ENCODE data around the gene MINDY3. TPM values are rescaled to one million over a fixed set of nuclear protein-coding genes. Genes with fewer than 3 reads are reported as not detected.
A peak's percentile ranks its signal among the peaks of the same experiment; 100 is the strongest.

MINDY3 gene
- total and polyA plus RNA-seq, 3 experiments from 2014 or later = 4.6 to 24.4 (median 23.4) TPM

DNA sequence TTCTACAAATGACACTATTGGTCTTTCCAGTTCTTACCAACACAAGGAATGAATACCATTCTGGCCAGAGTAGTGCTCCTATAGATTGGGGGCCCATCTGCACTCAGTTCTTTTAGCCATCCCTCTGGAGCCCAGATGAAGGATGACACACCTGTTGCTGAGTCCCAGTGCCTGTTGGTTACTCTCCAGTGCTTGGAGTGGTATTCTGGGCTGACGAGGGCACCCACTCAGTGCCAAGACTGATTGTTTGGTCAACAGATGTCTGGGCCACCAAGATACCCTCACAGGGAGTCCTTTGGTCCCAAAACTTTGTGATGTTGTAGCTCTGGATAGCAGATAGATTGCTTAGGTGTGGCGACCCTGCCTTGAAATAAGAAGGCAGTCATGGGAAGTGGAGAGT, 116.9 kb downstream of the MINDY3 start:
- no peaks in the 10 kb centered on the region for H3K27me3 ChIP-seq (ENCODE audit: insufficient read depth, low read length, poor library complexity, severe bottlenecking)
- Mint-ChIP-seq H3K27me3 (peaks cover 4 to 9% of the 10 kb centered on the region in 2 donors), H3K4me3 (no peak overlapping the region), H3K4me1 (no peaks in the 10 kb centered on the region), H3K9me3 (no peaks in the 10 kb centered on the region), H3K36me3 (no peaks in the 10 kb centered on the region), H3K27ac (no peak overlapping the region)
- DNase-seq = no peak
- no peaks in the 10 kb centered on the region for H3K9me3 ChIP-seq (ENCODE audit: low read length)
- no peak overlapping the region for H3K27ac ChIP-seq (ENCODE audit: low read depth, low read length)
- ChIA-PET CTCF (no interaction called here), POLR2A (no interaction called here)
- no peak overlapping the region for H3K4me3 ChIP-seq (ENCODE audit: low read length)
- no peaks in the 10 kb centered on the region for H3K36me3 ChIP-seq (ENCODE audit: insufficient read depth, low read length)
- no peaks in the 10 kb centered on the region for H3K4me1 ChIP-seq (ENCODE audit: insufficient read depth, low read length)

DNA sequence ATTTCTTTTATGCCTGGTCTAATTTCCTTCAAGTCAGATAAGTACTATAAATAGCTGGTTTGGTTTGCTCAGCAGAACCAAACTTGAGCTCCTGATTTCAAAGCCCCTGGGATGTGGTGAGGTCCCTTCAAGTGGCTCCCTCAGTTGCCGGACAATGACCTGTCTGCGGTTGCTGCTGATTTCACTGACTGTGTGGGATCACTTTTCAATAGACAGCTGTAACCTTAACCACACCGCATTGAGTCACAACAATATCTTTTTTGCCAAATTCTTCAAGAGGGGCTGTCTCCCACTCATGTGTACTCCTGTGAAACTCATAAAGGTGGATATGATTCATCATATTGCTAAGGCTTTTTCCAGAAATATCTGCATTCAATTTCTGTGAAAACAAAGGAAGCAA, 117.5 kb downstream of the MINDY3 start:
- H3K9me3 Mint-ChIP-seq = no peaks in the 10 kb centered on the region
- H3K27me3 Mint-ChIP-seq = peaks cover 3 to 8% of the 10 kb centered on the region in 2 donors
- no peak overlapping the region for H3K4me3 Mint-ChIP-seq
- ChIA-PET POLR2A (no interaction called here), CTCF (no interaction called here)
- no peaks in the 10 kb centered on the region for H3K36me3 Mint-ChIP-seq
- no peak overlapping the region for H3K27ac Mint-ChIP-seq
- no peak overlapping the region for H3K27ac ChIP-seq (ENCODE audit: low read depth, low read length)
- no peaks in the 10 kb centered on the region for H3K9me3 ChIP-seq (ENCODE audit: low read length)
- no peaks in the 10 kb centered on the region for H3K36me3 ChIP-seq (ENCODE audit: insufficient read depth, low read length)
- no peaks in the 10 kb centered on the region for H3K4me1 ChIP-seq (ENCODE audit: insufficient read depth, low read length)
- H3K27me3 ChIP-seq (ENCODE audit: insufficient read depth, low read length, poor library complexity, severe bottlenecking) = no peaks in the 10 kb centered on the region
- H3K4me3 ChIP-seq (ENCODE audit: low read length) = no peak overlapping the region
- H3K4me1 Mint-ChIP-seq = no peaks in the 10 kb centered on the region
- no peak for DNase-seq

DNA sequence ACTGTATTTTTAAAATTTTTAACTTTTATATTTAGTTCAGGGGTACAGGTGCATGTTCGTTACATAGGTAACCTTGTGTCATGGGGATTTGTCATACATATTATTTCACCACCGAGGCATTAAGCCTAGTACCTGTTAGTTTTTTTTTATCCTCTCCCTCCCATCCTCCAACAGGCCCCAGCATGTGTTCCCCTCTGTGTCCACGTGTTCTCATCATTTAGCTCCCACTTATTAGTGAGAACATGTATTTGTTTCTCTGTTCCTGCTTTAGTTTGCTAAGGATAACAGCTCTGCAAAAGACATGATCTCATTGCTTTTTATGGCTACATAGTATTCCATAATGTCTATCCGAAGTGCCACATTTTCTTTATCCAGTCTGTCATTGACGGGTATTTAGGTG, 118.2 kb downstream of the MINDY3 start:
- POLR2A ChIA-PET = no interaction called here
- CTCF ChIA-PET = no interaction called here
- H3K36me3 Mint-ChIP-seq = no peaks in the 10 kb centered on the region

DNA sequence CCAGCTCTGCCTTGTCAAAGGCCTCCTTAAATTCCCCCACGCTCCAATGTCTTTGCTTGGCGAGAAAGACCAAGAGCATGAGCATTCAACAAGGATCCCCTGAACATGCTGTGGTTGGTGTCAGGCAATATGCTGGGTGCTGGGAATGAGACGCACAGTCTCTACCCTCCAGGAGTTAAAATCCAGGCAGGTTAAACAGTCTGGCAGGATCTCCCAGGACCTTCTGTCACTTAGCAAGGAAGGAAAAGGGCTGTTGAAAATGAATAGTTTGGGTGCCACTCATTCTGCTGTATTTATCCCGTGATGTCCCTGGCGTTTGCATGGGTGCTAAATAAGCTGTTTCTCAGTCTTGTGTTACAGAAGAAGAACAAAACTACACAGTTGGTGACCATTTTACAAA, 118.7 kb downstream of the MINDY3 start:
- H3K27me3 Mint-ChIP-seq = peaks cover 3 to 5% of the 10 kb centered on the region in 2 donors
- Histone ChIP-seq H3K4me3 (ENCODE audit: low read length) (no peak overlapping the region), H3K27me3 (ENCODE audit: insufficient read depth, low read length, poor library complexity, severe bottlenecking) (no peaks in the 10 kb centered on the region), H3K4me1 (ENCODE audit: insufficient read depth, low read length) (no peaks in the 10 kb centered on the region), H3K9me3 (ENCODE audit: low read length) (no peaks in the 10 kb centered on the region), H3K27ac (ENCODE audit: low read depth, low read length) (no peak overlapping the region), H3K36me3 (ENCODE audit: insufficient read depth, low read length) (no peaks in the 10 kb centered on the region)
- no peak for DNase-seq
- peak overlapping the region in 1 of 8 donors; percentile 67 for H3K27ac Mint-ChIP-seq
- H3K36me3 Mint-ChIP-seq = no peaks in the 10 kb centered on the region
- peaks cover 0 to 2% (median 0%) of the 10 kb centered on the region in 5 donors for H3K9me3 Mint-ChIP-seq
- ChIA-PET POLR2A (no interaction called here), CTCF (no interaction called here)
- H3K4me3 Mint-ChIP-seq = no peak overlapping the region
- no peaks in the 10 kb centered on the region for H3K4me1 Mint-ChIP-seq

More for the DNA sequence above, 118.2 kb downstream of the MINDY3 start:
- no peak overlapping the region for H3K4me3 ChIP-seq (ENCODE audit: low read length)
- Mint-ChIP-seq H3K4me3 (no peak overlapping the region), H3K27me3 (peaks cover 3 to 8% of the 10 kb centered on the region in 2 donors), H3K4me1 (no peaks in the 10 kb centered on the region), H3K27ac (no peak overlapping the region), H3K9me3 (peaks cover 0 to 2% (median 0%) of the 10 kb centered on the region in 5 donors)
- H3K27ac ChIP-seq (ENCODE audit: low read depth, low read length) = no peak overlapping the region
- no peaks in the 10 kb centered on the region for H3K27me3 ChIP-seq (ENCODE audit: insufficient read depth, low read length, poor library complexity, severe bottlenecking)
- no peaks in the 10 kb centered on the region for H3K36me3 ChIP-seq (ENCODE audit: insufficient read depth, low read length)
- no peaks in the 10 kb centered on the region for H3K4me1 ChIP-seq (ENCODE audit: insufficient read depth, low read length)
- no peaks in the 10 kb centered on the region for H3K9me3 ChIP-seq (ENCODE audit: low read length)
- no peak for DNase-seq

- Histone ChIP-seq H3K27me3 (ENCODE audit: insufficient read depth, low read length, poor library complexity, severe bottlenecking) (no peaks in the 10 kb centered on the region), H3K9me3 (ENCODE audit: low read length) (no peaks in the 10 kb centered on the region), H3K4me3 (ENCODE audit: low read length) (no peak overlapping the region), H3K27ac (ENCODE audit: low read depth, low read length) (no peak overlapping the region), H3K4me1 (ENCODE audit: insufficient read depth, low read length) (no peaks in the 10 kb centered on the region), H3K36me3 (ENCODE audit: insufficient read depth, low read length) (no peaks in the 10 kb centered on the region)
- H3K9me3 Mint-ChIP-seq = peaks cover 0 to 2% (median 0%) of the 10 kb centered on the region in 5 donors
- no peak overlapping the region for H3K27ac Mint-ChIP-seq
- peaks cover 2 to 12% of the 10 kb centered on the region in 2 donors for H3K27me3 Mint-ChIP-seq
- no peaks in the 10 kb centered on the region for H3K36me3 Mint-ChIP-seq
- H3K4me3 Mint-ChIP-seq = no peak overlapping the region
- DNase-seq = no peak
- ChIA-PET CTCF (no interaction called here), POLR2A (no interaction called here)
- no peaks in the 10 kb centered on the region for H3K4me1 Mint-ChIP-seq
These were observed 120.0 kb downstream of the MINDY3 start for GRCh38 chr10:15740261-15740660.

GRCh38 chr10:15739254-15739970, 120.9 kb downstream of the MINDY3 start:
- H3K4me1 Mint-ChIP-seq = no peaks in the 10 kb centered on the region
- no peak overlapping the region for H3K27ac Mint-ChIP-seq
- peaks cover 2 to 12% of the 10 kb centered on the region in 2 donors for H3K27me3 Mint-ChIP-seq
- H3K4me3 Mint-ChIP-seq = no peak overlapping the region
- Histone ChIP-seq H3K4me1 (ENCODE audit: insufficient read depth, low read length) (no peaks in the 10 kb centered on the region), H3K27ac (ENCODE audit: low read depth, low read length) (no peak overlapping the region), H3K4me3 (ENCODE audit: low read length) (no peak overlapping the region), H3K27me3 (ENCODE audit: insufficient read depth, low read length, poor library complexity, severe bottlenecking) (no peaks in the 10 kb centered on the region), H3K9me3 (ENCODE audit: low read length) (no peaks in the 10 kb centered on the region), H3K36me3 (ENCODE audit: insufficient read depth, low read length) (no peaks in the 10 kb centered on the region)
- ChIA-PET POLR2A (no interaction called here), CTCF (no interaction called here)
- peaks cover 0 to 2% (median 0%) of the 10 kb centered on the region in 5 donors for H3K9me3 Mint-ChIP-seq
- no peak for DNase-seq
- no peaks in the 10 kb centered on the region for H3K36me3 Mint-ChIP-seq

- Mint-ChIP-seq H3K9me3 (peaks cover 0 to 9% (median 1%) of the 10 kb centered on the region in 5 donors), H3K27me3 (peaks cover 2 to 12% of the 10 kb centered on the region in 2 donors), H3K36me3 (no peaks in the 10 kb centered on the region), H3K27ac (no peak overlapping the region), H3K4me3 (no peak overlapping the region), H3K4me1 (no peaks in the 10 kb centered on the region)
- H3K4me1 ChIP-seq (ENCODE audit: insufficient read depth, low read length) = no peaks in the 10 kb centered on the region
- no peak overlapping the region for H3K27ac ChIP-seq (ENCODE audit: low read depth, low read length)
- no peaks in the 10 kb centered on the region for H3K27me3 ChIP-seq (ENCODE audit: insufficient read depth, low read length, poor library complexity, severe bottlenecking)
- no peaks in the 10 kb centered on the region for H3K9me3 ChIP-seq (ENCODE audit: low read length)
- CTCF ChIA-PET = no interaction called here
- POLR2A ChIA-PET = no interaction called here
- no peak for DNase-seq
- H3K4me3 ChIP-seq (ENCODE audit: low read length) = no peak overlapping the region
- no peaks in the 10 kb centered on the region for H3K36me3 ChIP-seq (ENCODE audit: insufficient read depth, low read length)
These were observed 121.9 kb downstream of the MINDY3 start for GRCh38 chr10:15738270-15738925.

DNA sequence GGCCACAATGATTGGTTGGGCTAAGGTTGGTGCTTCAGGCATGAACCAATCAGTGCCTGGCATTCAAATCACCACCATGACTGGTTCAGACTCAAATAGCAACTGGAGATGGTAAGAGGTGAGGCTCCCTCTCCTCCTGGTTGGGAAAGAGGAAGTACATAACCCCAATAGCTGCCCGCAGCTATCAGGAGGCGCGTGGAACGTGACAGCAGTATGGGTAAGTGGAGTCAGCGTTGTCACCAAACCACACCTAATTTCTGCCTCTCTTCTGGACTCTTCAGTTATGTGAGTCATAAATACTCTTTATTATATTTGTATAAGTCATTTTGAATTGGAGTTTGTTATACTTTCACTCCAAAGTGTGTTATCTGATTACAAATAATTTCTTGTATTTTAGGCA, 122.7 kb downstream of the MINDY3 start:
- H3K27ac ChIP-seq (ENCODE audit: low read depth, low read length) = no peak overlapping the region
- Mint-ChIP-seq H3K27me3 (peaks cover 2 to 12% of the 10 kb centered on the region in 2 donors), H3K27ac (no peak overlapping the region), H3K4me3 (no peak overlapping the region), H3K36me3 (no peaks in the 10 kb centered on the region), H3K9me3 (peaks cover 0 to 9% (median 1%) of the 10 kb centered on the region in 5 donors), H3K4me1 (no peaks in the 10 kb centered on the region)
- H3K4me1 ChIP-seq (ENCODE audit: insufficient read depth, low read length) = no peaks in the 10 kb centered on the region
- POLR2A ChIA-PET = no interaction called here
- no peaks in the 10 kb centered on the region for H3K9me3 ChIP-seq (ENCODE audit: low read length)
- no peak for DNase-seq
- H3K36me3 ChIP-seq (ENCODE audit: insufficient read depth, low read length) = no peaks in the 10 kb centered on the region
- no peaks in the 10 kb centered on the region for H3K27me3 ChIP-seq (ENCODE audit: insufficient read depth, low read length, poor library complexity, severe bottlenecking)
- CTCF ChIA-PET = no interaction called here
- no peak overlapping the region for H3K4me3 ChIP-seq (ENCODE audit: low read length)

Data from CD8-positive, alpha-beta memory T cell (primary cell).